WTC11 (cell line): ENCODE results near the gene SYCP3. TPM values are rescaled to one million over a fixed set of nuclear protein-coding genes. Genes with fewer than 3 reads are reported as not detected.

Experiments
- ATAC-seq: fragments of 200-7000 bp; cut with Tn5 transposase; 2 replicates; pipeline ENCODE4 v1.10.0; 2021; ENCODE audit warnings: mild to moderate bottlenecking, moderate library complexity
- CTCF ChIA-PET: fragments of 300-600 bp; sonication (Branson Sonifier 250); formaldehyde crosslinking; loops from one replicate; lab custom pipeline; 2021; ENCODE audit warnings: antibody characterized with exemption; lab: Charles Lee
- POLR2A ChIA-PET: fragments of 350-600 bp; sonication (Branson Sonifier 250); formaldehyde crosslinking; loops from one replicate; lab custom pipeline; 2021; ENCODE audit warnings: antibody characterized with exemption; lab: Charles Lee
- DNase-seq: peaks from one replicate; pipeline ENCODE4 v3.0.0; 2021; ENCODE audit warnings: low spot score
- H3K27ac Mint-ChIP-seq: 2 replicates; pipeline ENCODE4 v1.8.0; 2021; ENCODE audit warnings: mixed read lengths
- H3K27me3 Mint-ChIP-seq: 2 replicates; pipeline ENCODE4 v1.8.0; 2021; ENCODE audit warnings: low read depth, mild to moderate bottlenecking, moderate library complexity, mixed read lengths
- H3K36me3 Mint-ChIP-seq: 2 replicates; pipeline ENCODE4 v1.8.0; 2021; ENCODE audit warnings: mixed read lengths
- H3K4me1 Mint-ChIP-seq: 2 replicates; pipeline ENCODE4 v1.8.0; 2022; ENCODE audit warnings: mixed read lengths
- H3K4me3 Mint-ChIP-seq: 2 replicates; pipeline ENCODE4 v1.8.0; 2021; ENCODE audit warnings: mild to moderate bottlenecking, moderate library complexity, mixed read lengths
- H3K9me3 Mint-ChIP-seq: 2 replicates; pipeline ENCODE4 v1.8.0; 2021; ENCODE audit warnings: mixed read lengths
- ATF3 ChIP-seq: sonication (generic); formaldehyde crosslinking; conservative IDR thresholded peaks from 2 replicates; pipeline ENCODE4 v1.8.1; 2022; ENCODE audit warnings: mild to moderate bottlenecking, missing genetic modification reagents
- CBFB ChIP-seq: sonication (generic); formaldehyde crosslinking; IDR thresholded peaks from 2 replicates; pipeline ENCODE4 v1.8.1; 2022; ENCODE audit warnings: mild to moderate bottlenecking, low read depth, missing genetic modification reagents
- EMX1 ChIP-seq: fragments of 250-450 bp; sonication (Bioruptor Pico); IDR thresholded peaks from 2 replicates; pipeline ENCODE4 v1.8.0; 2021; ENCODE audit warnings: mild to moderate bottlenecking
- ERG ChIP-seq: fragments of 250-450 bp; sonication (Bioruptor Pico); IDR thresholded peaks from 2 replicates; pipeline ENCODE4 v1.8.0; 2021; ENCODE audit warnings: mild to moderate bottlenecking
- GTF2I ChIP-seq: fragments of 250-450 bp; sonication (Bioruptor Pico); conservative IDR thresholded peaks from 2 replicates; pipeline ENCODE4 v1.4.0; 2021; ENCODE audit warnings: mild to moderate bottlenecking
- HMGA2 ChIP-seq: fragments of 250-450 bp; sonication (Bioruptor Pico); IDR thresholded peaks from 2 replicates; pipeline ENCODE4 v1.4.0; 2021; ENCODE audit warnings: mild to moderate bottlenecking, moderate library complexity
- NFATC4 ChIP-seq: fragments of 250-450 bp; sonication (Bioruptor Pico); IDR thresholded peaks from 2 replicates; pipeline ENCODE4 v1.9.0; 2021; ENCODE audit warnings: mild to moderate bottlenecking
- NR2C2 ChIP-seq: sonication (generic); formaldehyde crosslinking; IDR thresholded peaks from 2 replicates; pipeline ENCODE4 v1.8.0; 2022; ENCODE audit warnings: mild to moderate bottlenecking, missing genetic modification reagents
- SOX15 ChIP-seq: fragments of 250-450 bp; sonication (Bioruptor Pico); IDR thresholded peaks from 2 replicates; pipeline ENCODE4 v1.9.0; 2021; ENCODE audit warnings: mild to moderate bottlenecking
- SP1 ChIP-seq: sonication (generic); formaldehyde crosslinking; conservative IDR thresholded peaks from 2 replicates; pipeline ENCODE4 v1.8.1; 2022; ENCODE audit warnings: missing genetic modification reagents
- ZBTB43 ChIP-seq: sonication (generic); formaldehyde crosslinking; IDR thresholded peaks from 2 replicates; pipeline ENCODE4 v1.8.1; 2023; ENCODE audit warnings: mild to moderate bottlenecking, missing genetic modification reagents
- ZNF138 ChIP-seq: sonication (generic); formaldehyde crosslinking; conservative IDR thresholded peaks from 2 replicates; pipeline ENCODE4 v1.8.1; 2022; ENCODE audit warnings: mild to moderate bottlenecking, moderate library complexity, missing genetic modification reagents
- ZNF219 ChIP-seq: sonication (generic); formaldehyde crosslinking; IDR thresholded peaks from 2 replicates; pipeline ENCODE4 v1.8.0; 2023; ENCODE audit warnings: missing genetic modification reagents, mild to moderate bottlenecking, borderline replicate concordance
- ZNF232 ChIP-seq: sonication (generic); formaldehyde crosslinking; IDR thresholded peaks from 2 replicates; pipeline ENCODE4 v1.8.0; 2022; ENCODE audit warnings: mild to moderate bottlenecking, missing genetic modification reagents
- ZNF671 ChIP-seq: fragments of 250-450 bp; sonication (Bioruptor Pico); IDR thresholded peaks from 2 replicates; pipeline ENCODE4 v1.8.0; 2021; ENCODE audit warnings: mild to moderate bottlenecking
- total RNA-seq: library from RNA; stranded (reverse); gene quantifications from 3 replicates; pipeline ENCODE4 v1.2.3, GENCODE V29; 2021
- TF ChIP-seq, protein P1 (sequence below): sonication (generic); formaldehyde crosslinking; IDR thresholded peaks from 2 replicates; pipeline ENCODE4 v1.8.0; 2022; ENCODE audit warnings: mild to moderate bottlenecking, missing genetic modification reagents
- TF ChIP-seq, protein P2 (sequence below): sonication (generic); formaldehyde crosslinking; IDR thresholded peaks from 2 replicates; pipeline ENCODE4 v1.8.0; 2022; ENCODE audit warnings: missing genetic modification reagents
- TF ChIP-seq, protein P3 (sequence below): sonication (generic); formaldehyde crosslinking; IDR thresholded peaks from 2 replicates; pipeline ENCODE4 v1.8.0; 2022; ENCODE audit warnings: mild to moderate bottlenecking, missing genetic modification reagents

SYCP3 gene
- total RNA-seq, 1 experiment from 2014 or later, result 0.15 TPM

DNA sequence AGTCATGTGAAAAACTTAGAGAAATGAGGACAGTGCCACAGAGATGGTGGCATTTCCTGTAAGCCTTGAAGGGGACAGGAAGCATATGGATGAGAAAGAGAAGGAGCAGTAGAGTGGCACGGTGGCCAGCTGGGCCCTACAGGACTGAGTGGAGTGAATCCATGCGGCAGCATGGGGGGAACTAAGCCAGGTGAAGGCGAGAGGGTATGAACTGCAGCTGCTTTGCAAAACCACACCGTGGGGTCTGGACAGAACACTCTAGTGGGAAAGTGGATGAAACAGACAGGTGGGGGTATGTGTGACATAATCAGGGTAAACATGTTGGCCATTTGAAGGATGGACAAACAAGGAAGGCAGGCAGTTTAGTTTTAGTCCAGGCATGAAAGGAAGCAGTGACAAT is 10.4 kb upstream of the SYCP3 start:
- Mint-ChIP-seq H3K27ac (peak overlapping the region; percentile 65; the same call in 1 of the 2 replicates), H3K4me1 (peaks cover 27% of the 10 kb centered on the region), H3K36me3 (peaks cover 15% of the 10 kb centered on the region), H3K4me3 (peak overlapping the region; percentile 2; the same call in 1 of the 2 replicates)
- DNase-seq, result no peak
- POLR2A ChIA-PET, result no interaction called here
- no peak for TF ChIP-seq ERG (CRISPR knock-in tag)
- no peak for TF ChIP-seq NR2C2
- no peak for TF ChIP-seq ZNF219 (CRISPR knock-in tag)
- TF ChIP-seq ZNF671 (CRISPR knock-in tag), result no peak
- TF ChIP-seq ZNF138 (CRISPR knock-in tag), result no peak
- TF ChIP-seq NFATC4 (CRISPR knock-in tag), result no peak
- TF ChIP-seq, protein P1, sequence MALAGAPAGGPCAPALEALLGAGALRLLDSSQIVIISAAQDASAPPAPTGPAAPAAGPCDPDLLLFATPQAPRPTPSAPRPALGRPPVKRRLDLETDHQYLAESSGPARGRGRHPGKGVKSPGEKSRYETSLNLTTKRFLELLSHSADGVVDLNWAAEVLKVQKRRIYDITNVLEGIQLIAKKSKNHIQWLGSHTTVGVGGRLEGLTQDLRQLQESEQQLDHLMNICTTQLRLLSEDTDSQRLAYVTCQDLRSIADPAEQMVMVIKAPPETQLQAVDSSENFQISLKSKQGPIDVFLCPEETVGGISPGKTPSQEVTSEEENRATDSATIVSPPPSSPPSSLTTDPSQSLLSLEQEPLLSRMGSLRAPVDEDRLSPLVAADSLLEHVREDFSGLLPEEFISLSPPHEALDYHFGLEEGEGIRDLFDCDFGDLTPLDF (CRISPR knock-in tag), result no peak
- no peak for TF ChIP-seq ZNF232
- TF ChIP-seq, protein P2, sequence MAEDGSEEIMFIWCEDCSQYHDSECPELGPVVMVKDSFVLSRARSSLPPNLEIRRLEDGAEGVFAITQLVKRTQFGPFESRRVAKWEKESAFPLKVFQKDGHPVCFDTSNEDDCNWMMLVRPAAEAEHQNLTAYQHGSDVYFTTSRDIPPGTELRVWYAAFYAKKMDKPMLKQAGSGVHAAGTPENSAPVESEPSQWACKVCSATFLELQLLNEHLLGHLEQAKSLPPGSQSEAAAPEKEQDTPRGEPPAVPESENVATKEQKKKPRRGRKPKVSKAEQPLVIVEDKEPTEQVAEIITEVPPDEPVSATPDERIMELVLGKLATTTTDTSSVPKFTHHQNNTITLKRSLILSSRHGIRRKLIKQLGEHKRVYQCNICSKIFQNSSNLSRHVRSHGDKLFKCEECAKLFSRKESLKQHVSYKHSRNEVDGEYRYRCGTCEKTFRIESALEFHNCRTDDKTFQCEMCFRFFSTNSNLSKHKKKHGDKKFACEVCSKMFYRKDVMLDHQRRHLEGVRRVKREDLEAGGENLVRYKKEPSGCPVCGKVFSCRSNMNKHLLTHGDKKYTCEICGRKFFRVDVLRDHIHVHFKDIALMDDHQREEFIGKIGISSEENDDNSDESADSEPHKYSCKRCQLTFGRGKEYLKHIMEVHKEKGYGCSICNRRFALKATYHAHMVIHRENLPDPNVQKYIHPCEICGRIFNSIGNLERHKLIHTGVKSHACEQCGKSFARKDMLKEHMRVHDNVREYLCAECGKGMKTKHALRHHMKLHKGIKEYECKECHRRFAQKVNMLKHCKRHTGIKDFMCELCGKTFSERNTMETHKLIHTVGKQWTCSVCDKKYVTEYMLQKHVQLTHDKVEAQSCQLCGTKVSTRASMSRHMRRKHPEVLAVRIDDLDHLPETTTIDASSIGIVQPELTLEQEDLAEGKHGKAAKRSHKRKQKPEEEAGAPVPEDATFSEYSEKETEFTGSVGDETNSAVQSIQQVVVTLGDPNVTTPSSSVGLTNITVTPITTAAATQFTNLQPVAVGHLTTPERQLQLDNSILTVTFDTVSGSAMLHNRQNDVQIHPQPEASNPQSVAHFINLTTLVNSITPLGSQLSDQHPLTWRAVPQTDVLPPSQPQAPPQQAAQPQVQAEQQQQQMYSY, result no peak
- TF ChIP-seq, all 79 proteins: peak for 0
- no peaks in the 10 kb centered on the region for H3K9me3 Mint-ChIP-seq
- CTCF ChIA-PET, result no interaction called here
- no peaks in the 10 kb centered on the region for H3K27me3 Mint-ChIP-seq
- ATAC-seq, result 0 out of 2 replicates have a peak, but pooled peaks have one; percentile 36

- TF ChIP-seq, protein P3, sequence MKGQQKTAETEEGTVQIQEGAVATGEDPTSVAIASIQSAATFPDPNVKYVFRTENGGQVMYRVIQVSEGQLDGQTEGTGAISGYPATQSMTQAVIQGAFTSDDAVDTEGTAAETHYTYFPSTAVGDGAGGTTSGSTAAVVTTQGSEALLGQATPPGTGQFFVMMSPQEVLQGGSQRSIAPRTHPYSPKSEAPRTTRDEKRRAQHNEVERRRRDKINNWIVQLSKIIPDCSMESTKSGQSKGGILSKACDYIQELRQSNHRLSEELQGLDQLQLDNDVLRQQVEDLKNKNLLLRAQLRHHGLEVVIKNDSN (CRISPR knock-in tag), result no peak
- TF ChIP-seq SP1 (CRISPR knock-in tag) (no peak), NFATC4 (CRISPR knock-in tag) (no peak)
- ATAC-seq (no peak), DNase-seq (no peak)
- CTCF ChIA-PET, result interaction anchor here (3.6 kb wide), 1 partner anchor 11 kb away, joined by 11 read pairs; no protein-coding TSS in a partner anchor
- Mint-ChIP-seq H3K9me3 (no peaks in the 10 kb centered on the region), H3K27me3 (no peaks in the 10 kb centered on the region), H3K36me3 (peaks cover 15% of the 10 kb centered on the region), H3K27ac (no peak overlapping the region), H3K4me1 (peaks cover 27% of the 10 kb centered on the region), H3K4me3 (no peak overlapping the region)
- POLR2A ChIA-PET, result no interaction called here
These were observed 9.6 kb upstream of the SYCP3 start for GRCh38 chr12:101748907-101749306.

DNA sequence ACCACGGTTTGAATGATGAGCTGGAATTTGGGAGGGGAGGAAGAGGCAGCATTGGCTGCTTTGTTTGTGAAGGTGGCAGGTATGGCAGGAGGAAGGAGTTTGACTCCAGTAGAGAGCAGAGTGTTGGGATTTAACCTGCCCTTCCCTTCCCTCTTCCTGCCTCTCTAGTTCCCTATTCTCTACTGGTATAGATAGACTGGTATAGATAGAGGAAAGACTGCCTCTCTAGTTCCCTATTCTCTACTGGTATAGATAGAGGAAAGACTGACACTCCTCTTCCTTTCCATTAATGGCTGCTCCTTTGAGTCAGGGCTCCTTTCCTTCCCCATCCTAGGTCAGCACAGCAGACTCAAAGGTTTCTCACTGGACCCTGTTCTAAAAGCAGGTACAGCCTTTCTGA is 8.4 kb upstream of the SYCP3 start:
- ATAC-seq (no peak), DNase-seq (no peak)
- CTCF ChIA-PET, result interaction anchor here (3.6 kb wide), 1 partner anchor 12 kb away, joined by 11 read pairs; no protein-coding TSS in a partner anchor
- POLR2A ChIA-PET, result no interaction called here
- H3K4me3 Mint-ChIP-seq, result no peak overlapping the region
- no peak overlapping the region for H3K27ac Mint-ChIP-seq
- H3K9me3 Mint-ChIP-seq, result no peaks in the 10 kb centered on the region
- H3K36me3 Mint-ChIP-seq, result peaks cover 12% of the 10 kb centered on the region
- TF ChIP-seq ZBTB43 (no peak), CBFB (CRISPR knock-in tag) (no peak), HMGA2 (no peak), ATF3 (CRISPR knock-in tag) (no peak), GTF2I (no peak), SOX15 (no peak), EMX1 (CRISPR knock-in tag) (no peak)
- H3K27me3 Mint-ChIP-seq, result no peaks in the 10 kb centered on the region
- H3K4me1 Mint-ChIP-seq, result peaks cover 27% of the 10 kb centered on the region
